Effector memory CD8-positive, alpha-beta T cell (primary cell): Measurements from ENCODE around the gene BPIFB4.
"Not testable (repeated sequence)": the region's sequence is repeated elsewhere in the genome, so short reads cannot be mapped to it uniquely, and the experiment has no call there.

Experiments used
- ATAC-seq: fragments of 150-1000 bp; cut with Tn5 transposase; replicated peaks from 2 replicates; pipeline ENCODE4 v1.10.0; 2021; ENCODE audit warnings: mild to moderate bottlenecking, moderate library complexity
- DNase-seq, 3 experiments: peaks; one replicate each; pipeline ENCODE4 v3.0.0; 2021
- H3K27ac Mint-ChIP-seq, 2 donors: one replicate each; pipeline ENCODE4 v1.8.0; 2022; ENCODE audit warnings: mild to moderate bottlenecking in 2 of 2, mixed read lengths in 2 of 2, moderate library complexity in 2 of 2
- H3K27me3 Mint-ChIP-seq, 2 donors: one replicate each; pipeline ENCODE4 v1.8.0; 2022; ENCODE audit warnings: mixed read lengths in 2 of 2
- H3K36me3 Mint-ChIP-seq: one replicate; pipeline ENCODE4 v1.8.0; 2022; ENCODE audit warnings: mild to moderate bottlenecking, moderate library complexity, mixed read lengths; ENCODE audit not compliant: insufficient read depth
- H3K4me1 Mint-ChIP-seq, 2 donors: one replicate each; pipeline ENCODE4 v1.8.0; 2022; ENCODE audit warnings: low read depth in 2 of 2, mixed read lengths in 2 of 2
- H3K4me3 Mint-ChIP-seq, 2 donors: one replicate each; pipeline ENCODE4 v1.8.0; 2022; ENCODE audit warnings: mild to moderate bottlenecking in 2 of 2, mixed read lengths in 2 of 2, moderate library complexity in 2 of 2
- H3K9me3 Mint-ChIP-seq, 2 donors: one replicate each; pipeline ENCODE4 v1.8.0; 2022; ENCODE audit warnings: mixed read lengths in 2 of 2

BPIFB4 gene

DNA sequence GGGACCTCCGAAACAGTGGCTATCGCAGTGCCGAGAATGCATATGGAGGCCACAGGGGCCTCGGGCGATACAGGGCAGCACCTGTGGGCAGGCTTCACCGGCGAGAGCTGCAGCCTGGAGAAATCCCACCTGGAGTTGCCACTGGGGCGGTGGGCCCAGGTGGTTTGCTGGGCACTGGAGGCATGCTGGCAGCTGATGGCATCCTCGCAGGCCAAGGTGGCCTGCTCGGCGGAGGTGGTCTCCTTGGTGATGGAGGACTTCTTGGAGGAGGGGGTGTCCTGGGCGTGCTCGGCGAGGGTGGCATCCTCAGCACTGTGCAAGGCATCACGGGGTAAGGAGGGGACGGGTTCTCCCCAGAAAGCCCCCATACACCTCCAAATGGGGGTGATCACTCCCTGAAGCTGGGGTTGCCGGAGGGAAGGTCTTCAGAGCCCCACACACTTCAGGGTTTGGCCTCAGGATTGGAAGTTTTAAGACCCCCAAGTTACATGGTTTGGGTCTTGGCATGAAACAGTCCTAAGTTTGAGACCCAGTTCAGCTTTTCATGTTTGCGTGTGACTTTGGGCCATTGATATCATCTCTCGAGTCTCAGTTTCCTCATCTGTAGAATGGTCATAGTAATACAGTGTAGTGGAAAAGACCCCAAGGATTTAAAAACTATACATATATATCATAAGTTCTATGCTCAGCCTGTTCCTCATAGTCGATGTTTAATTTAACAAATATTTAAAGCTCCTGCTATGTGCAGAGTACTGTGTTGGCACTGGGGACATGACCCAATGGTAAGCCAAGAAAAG, 4.3 kb downstream of the BPIFB4 start:
- H3K36me3 Mint-ChIP-seq: peaks cover 4% of the 10 kb centered on the region
- H3K27me3 Mint-ChIP-seq: no peaks in the 10 kb centered on the region

DNA sequence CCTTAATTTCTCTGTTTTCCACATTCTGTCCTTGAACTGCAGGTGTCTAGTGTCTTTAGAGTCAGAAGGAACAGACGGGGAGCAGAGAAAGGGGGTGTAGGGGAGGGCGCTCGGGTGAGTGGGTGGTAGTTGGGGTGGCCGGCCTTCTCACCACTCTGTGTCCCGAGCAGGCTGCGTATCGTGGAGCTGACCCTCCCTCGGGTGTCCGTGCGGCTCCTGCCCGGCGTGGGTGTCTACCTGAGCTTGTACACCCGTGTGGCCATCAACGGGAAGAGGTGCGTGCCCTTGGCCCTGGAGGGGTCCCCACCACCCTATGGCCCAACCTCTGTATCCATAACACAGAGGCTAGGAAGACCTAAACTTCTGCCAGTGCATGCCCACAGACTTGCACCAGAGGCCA, 5.3 kb downstream of the BPIFB4 start:
- H3K4me3 Mint-ChIP-seq: no peak overlapping the region
- no peak for ATAC-seq
- H3K27ac Mint-ChIP-seq: no peak overlapping the region
- no peak for DNase-seq
- no peaks in the 10 kb centered on the region for H3K9me3 Mint-ChIP-seq
- H3K27me3 Mint-ChIP-seq: no peaks in the 10 kb centered on the region
- no peaks in the 10 kb centered on the region for H3K4me1 Mint-ChIP-seq
- H3K36me3 Mint-ChIP-seq: peaks cover 4% of the 10 kb centered on the region

More for the DNA sequence above, 4.3 kb downstream of the BPIFB4 start:
- Mint-ChIP-seq H3K4me3 (no peak overlapping the region), H3K4me1 (no peaks in the 10 kb centered on the region), H3K9me3 (no peaks in the 10 kb centered on the region), H3K27ac (no peak overlapping the region)
- ATAC-seq: no peak
- no peak for DNase-seq

DNA sequence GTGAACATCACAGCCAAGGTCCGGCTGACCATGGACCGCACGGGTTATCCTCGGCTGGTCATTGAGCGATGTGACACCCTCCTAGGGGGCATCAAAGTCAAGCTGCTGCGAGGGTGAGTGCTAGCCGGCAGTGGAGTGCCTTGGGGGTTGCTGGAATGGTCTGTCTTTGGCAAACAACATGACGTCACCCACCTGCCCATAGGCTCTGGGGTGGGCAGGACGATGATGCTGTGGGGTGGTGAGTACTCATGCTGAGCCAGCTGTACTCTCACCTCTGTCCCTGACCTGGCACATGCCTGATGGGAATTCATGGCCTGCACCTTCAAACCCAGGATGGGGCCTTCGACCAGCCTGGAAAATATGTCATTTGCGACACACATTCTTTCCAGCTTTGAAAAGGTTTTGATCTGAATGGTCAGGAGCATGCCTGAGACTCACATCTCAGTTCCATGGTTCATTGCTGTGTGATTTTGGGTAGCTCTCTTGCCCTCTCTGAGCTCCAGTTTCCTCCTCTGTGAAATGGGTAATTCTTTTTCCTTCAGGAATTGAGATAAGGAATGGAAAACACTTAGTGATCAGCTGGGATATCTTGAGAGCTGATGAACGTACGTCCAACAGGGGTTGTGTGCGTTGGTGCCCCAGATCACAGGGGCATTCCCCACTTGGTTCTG, 6.7 kb downstream of the BPIFB4 start:
- H3K4me1 Mint-ChIP-seq: no peaks in the 10 kb centered on the region
- DNase-seq (no peak), ATAC-seq (no peak)
- no peaks in the 10 kb centered on the region for H3K27me3 Mint-ChIP-seq
- H3K36me3 Mint-ChIP-seq: peaks cover 4% of the 10 kb centered on the region
- H3K27ac Mint-ChIP-seq: no peak overlapping the region
- H3K9me3 Mint-ChIP-seq: no peaks in the 10 kb centered on the region
- H3K4me3 Mint-ChIP-seq: no peak overlapping the region

DNA sequence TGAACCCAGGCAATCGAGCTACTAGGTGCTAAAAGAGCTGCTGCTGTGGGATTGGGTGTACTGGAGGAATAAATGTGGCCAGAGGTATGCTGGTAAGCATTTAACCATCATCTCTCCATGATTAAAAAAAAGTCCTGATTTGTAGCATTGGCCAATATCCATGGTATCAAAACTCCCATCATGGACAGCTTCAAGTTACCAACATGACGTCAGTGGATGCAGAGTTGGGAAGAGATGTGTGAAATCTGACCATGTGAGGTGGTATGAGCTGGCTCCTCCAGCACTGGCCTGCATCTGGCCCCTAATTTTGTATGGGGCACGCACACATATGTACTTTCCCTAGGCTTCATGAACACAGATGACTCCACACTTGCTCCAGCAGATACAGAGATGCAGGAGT, 11.7 kb downstream of the BPIFB4 start:
- Mint-ChIP-seq H3K27ac (no peak overlapping the region), H3K9me3 (no peaks in the 10 kb centered on the region), H3K4me1 (no peaks in the 10 kb centered on the region), H3K27me3 (no peaks in the 10 kb centered on the region), H3K36me3 (peaks cover 4% of the 10 kb centered on the region), H3K4me3 (no peak overlapping the region)
- ATAC-seq (no peak), DNase-seq (no peak)

DNA sequence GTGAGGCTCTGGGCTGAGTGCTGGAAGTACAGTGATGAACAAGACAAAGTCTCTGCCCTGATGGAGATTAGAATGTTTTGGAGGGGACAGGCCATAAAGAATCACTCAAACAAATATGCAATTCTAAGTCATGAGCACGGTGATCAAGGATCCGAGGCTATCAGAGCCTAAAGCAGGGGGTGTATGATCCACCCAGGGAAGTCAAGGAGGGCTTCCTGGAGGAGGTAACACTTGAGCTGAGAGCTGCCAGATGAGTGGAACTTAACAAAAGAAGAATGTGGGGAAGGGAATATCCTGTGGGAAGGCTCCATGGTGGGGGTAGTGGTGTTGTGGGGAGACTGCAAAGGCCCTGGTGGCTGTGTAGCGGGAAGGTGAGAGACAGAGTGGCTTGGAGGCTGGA, 12.2 kb downstream of the BPIFB4 start:
- Mint-ChIP-seq H3K4me3 (no peak overlapping the region), H3K4me1 (no peaks in the 10 kb centered on the region), H3K27me3 (no peaks in the 10 kb centered on the region), H3K36me3 (no peaks in the 10 kb centered on the region), H3K9me3 (no peaks in the 10 kb centered on the region), H3K27ac (no peak overlapping the region)
- ATAC-seq (no peak), DNase-seq (no peak)

DNA sequence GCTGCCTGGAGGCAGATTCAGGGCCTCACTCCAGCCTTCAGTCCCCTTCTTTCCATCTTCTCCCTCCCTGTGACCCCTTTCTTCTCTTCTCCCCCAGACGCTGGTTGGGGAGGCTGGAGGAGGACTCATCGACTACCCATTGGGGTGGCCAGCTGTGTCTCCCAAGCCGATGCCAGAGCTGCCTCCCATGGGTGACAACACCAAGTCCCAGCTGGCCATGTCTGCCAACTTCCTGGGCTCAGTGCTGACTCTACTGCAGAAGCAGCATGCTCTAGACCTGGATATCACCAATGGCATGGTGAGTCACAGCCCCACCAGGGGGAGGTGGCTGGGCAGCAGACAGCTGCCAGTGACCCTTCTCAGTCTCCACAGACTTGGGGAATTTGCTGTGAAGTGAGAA, 12.9 kb downstream of the BPIFB4 start:
- Mint-ChIP-seq H3K9me3 (no peaks in the 10 kb centered on the region), H3K27me3 (no peaks in the 10 kb centered on the region), H3K4me1 (no peaks in the 10 kb centered on the region), H3K4me3 (no peak overlapping the region), H3K36me3 (no peaks in the 10 kb centered on the region), H3K27ac (no peak overlapping the region)
- DNase-seq (no peak), ATAC-seq (no peak)

DNA sequence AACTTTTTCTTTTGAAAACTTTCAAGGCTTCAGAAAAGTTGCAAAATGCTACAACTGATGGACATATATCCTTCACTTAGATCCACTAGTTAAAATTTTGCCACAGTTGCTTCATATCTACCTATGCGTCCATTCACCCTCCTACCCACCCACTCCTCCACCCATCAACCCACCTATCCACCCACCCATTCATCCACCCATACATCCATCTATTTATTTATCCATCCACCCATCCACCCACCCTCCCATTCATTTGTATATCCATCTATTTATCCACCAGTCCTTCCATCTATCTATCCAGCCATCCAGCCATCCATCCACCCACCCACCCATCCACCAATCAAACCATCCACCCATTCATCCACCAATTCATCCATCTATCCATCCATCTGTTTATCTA, 13.6 kb downstream of the BPIFB4 start:
- H3K27ac Mint-ChIP-seq: no peak overlapping the region
- no peak for DNase-seq
- no peaks in the 10 kb centered on the region for H3K4me1 Mint-ChIP-seq
- no peaks in the 10 kb centered on the region for H3K27me3 Mint-ChIP-seq
- H3K9me3 Mint-ChIP-seq: no peaks in the 10 kb centered on the region
- no peak overlapping the region for H3K4me3 Mint-ChIP-seq
- ATAC-seq: no peak
- no peaks in the 10 kb centered on the region for H3K36me3 Mint-ChIP-seq

DNA sequence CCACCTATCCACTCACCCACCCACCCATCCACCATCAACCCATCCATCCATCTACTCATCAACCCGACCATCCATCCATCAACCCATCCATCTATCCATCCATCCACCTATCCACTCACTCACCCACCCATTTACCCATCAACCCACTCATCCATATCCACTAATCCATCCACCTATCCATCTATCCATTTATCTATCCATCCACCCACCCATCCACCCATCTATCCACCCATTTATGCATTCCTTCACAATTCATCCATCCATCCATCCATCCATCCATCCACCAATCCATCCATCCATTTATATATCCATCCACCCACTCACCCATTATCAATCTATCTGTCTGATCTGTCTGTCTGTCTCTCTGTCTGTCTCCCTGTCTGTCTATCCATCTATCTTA, 14.1 kb downstream of the BPIFB4 start:
- ATAC-seq: no peak
- Mint-ChIP-seq H3K9me3 (no peaks in the 10 kb centered on the region), H3K27me3 (no peaks in the 10 kb centered on the region), H3K36me3 (no peaks in the 10 kb centered on the region), H3K27ac (no peak overlapping the region), H3K4me3 (no peak overlapping the region), H3K4me1 (no peaks in the 10 kb centered on the region)
- DNase-seq: no peak

DNA sequence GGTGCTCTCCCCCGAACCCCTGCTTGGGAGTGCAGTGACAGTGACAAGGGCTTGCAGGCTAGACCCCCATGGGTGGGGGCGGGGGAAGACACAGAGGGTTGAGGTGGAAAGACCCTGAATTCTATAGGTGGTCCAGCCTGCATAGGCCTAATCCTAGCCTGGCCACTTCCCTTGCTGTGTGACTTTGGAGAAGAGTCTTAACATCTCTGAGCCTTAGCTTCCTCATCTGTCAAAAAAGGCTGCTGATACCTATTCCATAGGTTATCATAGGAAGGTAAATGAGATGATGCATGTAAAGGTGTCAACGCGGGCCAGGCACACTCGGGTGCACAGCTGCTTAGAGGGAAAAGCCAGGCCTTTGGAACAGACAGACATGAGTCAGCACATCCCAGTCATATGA, 15.8 kb downstream of the BPIFB4 start:
- Mint-ChIP-seq H3K9me3 (no peaks in the 10 kb centered on the region), H3K4me3 (no peak overlapping the region), H3K4me1 (no peaks in the 10 kb centered on the region), H3K36me3 (no peaks in the 10 kb centered on the region), H3K27me3 (peaks cover 0 to 13% of the 10 kb centered on the region in 2 donors), H3K27ac (no peak overlapping the region)
- DNase-seq: no peak
- ATAC-seq: no peak

DNA sequence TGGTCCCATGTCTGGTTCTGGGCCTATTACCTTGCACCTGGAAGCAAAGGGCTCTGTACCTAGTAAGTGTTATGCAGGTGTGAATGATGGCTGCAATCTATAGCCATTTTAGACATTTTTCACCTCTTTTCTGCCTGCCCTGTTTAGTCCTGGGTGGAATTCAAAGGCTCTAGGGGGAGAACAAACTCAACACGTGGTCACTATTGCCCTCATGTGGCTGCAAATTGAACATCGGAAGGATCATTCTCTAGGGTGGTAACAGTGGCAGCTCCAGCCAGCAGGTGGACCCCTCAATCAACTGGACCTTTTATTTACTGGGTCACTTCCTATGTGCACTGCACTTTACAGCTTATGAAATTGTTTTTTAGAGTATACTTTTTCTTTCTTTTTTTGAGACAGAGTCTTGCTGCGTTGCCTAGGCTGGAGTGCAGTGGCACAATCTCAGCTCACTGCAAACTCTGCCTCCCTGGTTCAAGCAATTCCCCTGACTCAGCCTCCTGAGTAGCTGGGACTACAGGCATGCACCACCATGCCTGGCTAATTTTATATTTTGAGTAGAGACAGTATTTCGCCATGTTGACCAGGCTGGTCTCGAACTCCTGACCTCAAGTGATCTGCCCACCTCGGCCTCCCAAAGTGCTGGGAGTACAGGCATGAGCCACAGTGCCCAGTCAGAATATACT, 16.6 kb downstream of the BPIFB4 start:
- H3K27ac Mint-ChIP-seq, H3K9me3 Mint-ChIP-seq, H3K4me3 Mint-ChIP-seq, H3K4me1 Mint-ChIP-seq, H3K36me3 Mint-ChIP-seq: not testable (repeated sequence)
- peaks cover 0 to 13% of the 10 kb centered on the region in 2 donors for H3K27me3 Mint-ChIP-seq
- ATAC-seq (peak; percentile 53), DNase-seq (peak; percentile 17 to 26 (median 17))

DNA sequence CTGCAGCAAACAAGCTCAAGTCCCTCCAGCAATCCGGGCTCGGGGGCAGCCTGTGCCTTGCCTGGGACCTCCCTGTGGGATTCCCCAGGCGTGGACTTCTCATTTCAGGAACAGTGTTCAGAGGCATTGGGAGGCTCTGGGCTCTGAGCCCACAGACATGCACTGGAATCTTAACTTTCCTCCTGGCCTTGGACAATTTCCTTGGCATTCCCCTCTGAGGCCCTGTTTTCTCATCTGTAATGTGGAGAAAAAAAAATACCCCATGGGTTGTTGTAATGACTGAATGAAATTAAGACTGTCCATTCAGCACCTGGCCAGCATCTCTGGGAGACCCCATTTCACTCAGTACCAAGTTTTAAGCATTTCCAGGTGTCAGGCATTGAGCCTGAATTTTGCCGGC, 17.6 kb downstream of the BPIFB4 start:
- Mint-ChIP-seq H3K4me3 (no peak overlapping the region), H3K27ac (no peak overlapping the region), H3K9me3 (no peaks in the 10 kb centered on the region), H3K4me1 (no peaks in the 10 kb centered on the region), H3K27me3 (peaks cover 4 to 19% of the 10 kb centered on the region in 2 donors), H3K36me3 (no peaks in the 10 kb centered on the region)
- no peak for DNase-seq
- no peak for ATAC-seq

DNA sequence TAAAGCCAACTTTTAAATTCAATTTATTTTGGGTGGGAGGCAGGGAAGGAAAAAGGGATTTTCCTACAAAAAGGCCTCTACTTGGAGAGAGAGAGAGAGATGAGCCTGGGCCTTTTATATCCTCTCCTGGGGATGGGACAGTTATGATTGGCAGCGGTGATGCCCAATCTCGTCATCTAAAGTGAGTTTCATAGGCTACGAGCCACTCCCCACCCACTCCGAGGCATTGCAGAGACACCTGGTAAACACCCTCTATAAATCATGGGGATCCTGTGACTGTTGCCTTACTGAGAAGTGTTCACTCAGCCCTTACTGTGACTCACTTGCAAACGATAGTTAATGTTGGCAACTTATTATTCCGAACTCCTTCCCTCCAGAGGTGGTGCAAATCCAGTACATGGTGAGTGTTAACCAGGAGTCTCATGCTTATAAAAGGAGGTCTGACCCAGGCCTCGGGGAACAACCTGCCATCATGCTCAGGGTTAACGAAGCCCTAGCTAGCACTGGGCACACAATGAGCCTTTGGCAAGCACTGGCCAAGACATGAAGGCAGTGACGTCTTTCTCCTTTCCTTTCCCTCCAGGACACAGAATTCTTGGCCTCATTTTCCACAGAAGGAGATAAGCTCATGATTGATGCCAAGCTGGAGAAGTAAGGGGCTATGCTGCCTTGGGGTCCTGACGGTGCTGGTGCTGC, 20.5 kb downstream of the BPIFB4 start:
- no peak for ATAC-seq
- no peak overlapping the region for H3K4me3 Mint-ChIP-seq
- no peaks in the 10 kb centered on the region for H3K9me3 Mint-ChIP-seq
- peaks cover 5 to 30% of the 10 kb centered on the region in 2 donors for H3K27me3 Mint-ChIP-seq
- H3K27ac Mint-ChIP-seq: no peak overlapping the region
- H3K4me1 Mint-ChIP-seq: no peaks in the 10 kb centered on the region
- DNase-seq: no peak
- H3K36me3 Mint-ChIP-seq: no peaks in the 10 kb centered on the region

DNA sequence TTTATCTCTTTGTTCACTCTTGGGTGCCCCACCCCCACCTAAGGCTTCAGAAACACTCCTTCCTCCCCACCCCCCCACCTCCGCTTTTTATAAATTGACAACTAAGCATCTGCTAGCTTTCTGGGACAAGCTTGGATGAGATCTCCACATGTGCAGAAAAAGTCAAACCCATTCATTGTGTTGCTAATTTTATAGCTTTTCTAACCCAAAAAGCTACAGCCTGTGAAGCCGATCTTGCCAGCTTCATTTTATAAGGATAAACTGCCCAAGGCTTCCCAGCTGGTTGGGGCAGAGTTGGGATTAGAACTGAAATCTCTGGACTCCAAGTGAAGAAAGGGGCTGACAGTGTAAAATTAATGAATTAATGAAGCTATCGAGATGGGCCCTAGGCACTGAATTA, 24.1 kb downstream of the BPIFB4 start:
- Mint-ChIP-seq H3K4me1 (no peaks in the 10 kb centered on the region), H3K36me3 (no peaks in the 10 kb centered on the region), H3K27me3 (peaks cover 5 to 30% of the 10 kb centered on the region in 2 donors), H3K4me3 (no peak overlapping the region), H3K9me3 (no peaks in the 10 kb centered on the region), H3K27ac (no peak overlapping the region)
- no peak for ATAC-seq
- no peak for DNase-seq
